GM12874 (cell line): Measurements from ENCODE around the gene ASTN2.

ENCODE experiments used
- CTCF ChIP-seq: IDR thresholded peaks from 2 replicates; pipeline ENCODE4 v1.5.1; 2011; ENCODE audit warnings: low read depth, mild to moderate bottlenecking, control low read depth, low read length, moderate library complexity; ENCODE audit not compliant: insufficient read depth

Gene ASTN2

DNA sequence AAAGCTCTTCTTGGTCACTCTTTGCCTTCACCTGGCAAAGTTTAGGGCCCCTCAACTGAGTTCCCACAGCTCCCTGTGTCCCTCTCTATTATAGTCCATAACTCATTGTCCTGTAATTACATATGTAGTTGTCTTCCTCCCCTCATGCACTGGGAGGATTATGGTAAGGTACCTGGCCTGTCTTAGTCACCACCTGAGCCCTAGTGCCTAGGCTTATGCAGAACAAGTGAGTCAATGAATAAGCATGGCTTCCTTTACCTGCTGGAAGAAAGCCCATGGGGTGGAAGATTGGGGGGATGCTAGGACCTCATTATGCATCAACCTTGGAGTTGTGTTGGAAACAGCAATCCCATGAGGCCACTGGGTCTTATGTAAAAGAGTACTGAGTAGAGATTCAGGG, 915.4 kb downstream of the ASTN2 start:
- TF ChIP-seq CTCF: no peak

GRCh38 chr9:116497095-116497890, 917.6 kb downstream of the ASTN2 start:
- no peak for TF ChIP-seq CTCF

GRCh38 chr9:116496167-116496566, 918.7 kb downstream of the ASTN2 start:
- TF ChIP-seq CTCF: no peak

GRCh38 chr9:116495725-116496124, 919.1 kb downstream of the ASTN2 start:
- TF ChIP-seq CTCF: no peak

- TF ChIP-seq CTCF: peak; percentile 81
Observed at GRCh38 chr9:116494815-116495634, 919.8 kb downstream of the ASTN2 start.

DNA sequence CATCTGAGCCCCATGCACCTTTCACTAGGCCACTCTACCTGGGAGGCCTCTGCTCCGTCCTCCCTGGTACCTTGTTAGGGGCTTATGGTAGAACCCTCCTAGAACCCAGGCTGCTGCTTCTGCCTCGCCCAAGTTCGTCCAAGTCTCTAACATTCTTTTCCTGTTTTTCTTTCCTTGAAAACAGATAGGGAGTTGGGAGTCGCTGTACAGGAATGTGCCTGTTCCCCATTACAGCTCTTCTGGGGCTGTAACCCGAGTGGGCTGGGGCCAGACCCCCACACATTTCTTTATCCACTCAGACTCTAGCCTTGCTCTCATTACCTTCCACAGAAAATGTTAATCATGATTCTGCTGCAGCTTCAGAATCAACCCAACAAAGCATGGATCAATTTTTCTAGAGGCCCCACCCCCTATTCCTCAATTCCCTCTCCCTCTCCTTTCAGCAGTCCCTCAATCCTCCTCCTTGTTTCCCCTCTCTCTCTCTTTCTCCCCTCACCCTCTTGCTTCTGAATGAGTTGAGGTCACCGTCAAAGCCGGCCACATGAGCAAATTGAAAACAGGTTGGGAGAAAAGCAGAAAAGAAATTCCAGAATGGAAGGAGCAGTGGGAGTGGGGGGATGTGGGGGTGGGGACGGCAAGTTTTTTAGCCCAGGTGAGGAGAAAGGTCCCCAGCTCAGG, 921.5 kb downstream of the ASTN2 start:
- no peak for TF ChIP-seq CTCF

GRCh38 chr9:116491659-116492058, 923.2 kb downstream of the ASTN2 start:
- no peak for TF ChIP-seq CTCF
